A172 (cell line): ENCODE results near the gene CAMTA1. TPM values are rescaled to one million over a fixed set of nuclear protein-coding genes. Genes with fewer than 3 reads are reported as not detected.

Source experiments
- DNase-seq: peaks from one replicate; pipeline ENCODE4 v3.0.0-alpha.2; 2015; ENCODE audit warnings: low spot score
- total RNA-seq: library from RNA; depleted of rRNA; stranded (reverse); fragments of >200 nt; shearing (Covaris generic); gene quantifications from 2 replicates; pipeline ENCODE4 v1.2.3, GENCODE V29; 2014

Gene CAMTA1
- total RNA-seq, 1 experiment from 2014 or later = 97.5 TPM

- DNase-seq = no peak
Observed at GRCh38 chr1:7490576-7490975, 705.3 kb downstream of the CAMTA1 start.

GRCh38 chr1:7491109-7491817 lies 706.0 kb downstream of the CAMTA1 start:
- DNase-seq = peak; percentile 8

GRCh38 chr1:7491818-7492173 lies 706.5 kb downstream of the CAMTA1 start:
- DNase-seq = no peak

- DNase-seq = no peak
Observed at GRCh38 chr1:7493711-7494454, 708.6 kb downstream of the CAMTA1 start.

GRCh38 chr1:7495962-7496361 lies 710.7 kb downstream of the CAMTA1 start:
- DNase-seq = no peak

GRCh38 chr1:7497107-7497637 lies 711.9 kb downstream of the CAMTA1 start:
- DNase-seq = no peak

- DNase-seq = no peak
Observed at GRCh38 chr1:7500381-7501083, 715.3 kb downstream of the CAMTA1 start.

- DNase-seq = no peak
Observed at GRCh38 chr1:7501084-7501491, 715.8 kb downstream of the CAMTA1 start.

- no peak for DNase-seq
Observed at GRCh38 chr1:7501723-7502603, 716.7 kb downstream of the CAMTA1 start.

GRCh38 chr1:7503691-7504437 lies 718.6 kb downstream of the CAMTA1 start:
- no peak for DNase-seq

- no peak for DNase-seq
Observed at GRCh38 chr1:7504438-7504720, 719.1 kb downstream of the CAMTA1 start.

- DNase-seq = no peak
Observed at GRCh38 chr1:7505094-7505770, 720.0 kb downstream of the CAMTA1 start.

GRCh38 chr1:7505771-7506453 lies 720.7 kb downstream of the CAMTA1 start:
- DNase-seq = no peak

GRCh38 chr1:7506454-7507284 lies 721.4 kb downstream of the CAMTA1 start:
- DNase-seq = no peak

- no peak for DNase-seq
Observed at GRCh38 chr1:7507285-7508019, 722.2 kb downstream of the CAMTA1 start.

GRCh38 chr1:7508052-7508933 lies 723.0 kb downstream of the CAMTA1 start:
- DNase-seq = no peak

- no peak for DNase-seq
Observed at GRCh38 chr1:7508934-7509519, 723.8 kb downstream of the CAMTA1 start.
